ENCODE data around the gene ZBTB5.
A peak's percentile ranks its signal among the peaks of the same experiment; 100 is the strongest.
"Not testable (repeated sequence)": the region's sequence is repeated elsewhere in the genome, so short reads cannot be mapped to it uniquely, and the experiment has no call there.

The ZBTB5 gene, protein sequence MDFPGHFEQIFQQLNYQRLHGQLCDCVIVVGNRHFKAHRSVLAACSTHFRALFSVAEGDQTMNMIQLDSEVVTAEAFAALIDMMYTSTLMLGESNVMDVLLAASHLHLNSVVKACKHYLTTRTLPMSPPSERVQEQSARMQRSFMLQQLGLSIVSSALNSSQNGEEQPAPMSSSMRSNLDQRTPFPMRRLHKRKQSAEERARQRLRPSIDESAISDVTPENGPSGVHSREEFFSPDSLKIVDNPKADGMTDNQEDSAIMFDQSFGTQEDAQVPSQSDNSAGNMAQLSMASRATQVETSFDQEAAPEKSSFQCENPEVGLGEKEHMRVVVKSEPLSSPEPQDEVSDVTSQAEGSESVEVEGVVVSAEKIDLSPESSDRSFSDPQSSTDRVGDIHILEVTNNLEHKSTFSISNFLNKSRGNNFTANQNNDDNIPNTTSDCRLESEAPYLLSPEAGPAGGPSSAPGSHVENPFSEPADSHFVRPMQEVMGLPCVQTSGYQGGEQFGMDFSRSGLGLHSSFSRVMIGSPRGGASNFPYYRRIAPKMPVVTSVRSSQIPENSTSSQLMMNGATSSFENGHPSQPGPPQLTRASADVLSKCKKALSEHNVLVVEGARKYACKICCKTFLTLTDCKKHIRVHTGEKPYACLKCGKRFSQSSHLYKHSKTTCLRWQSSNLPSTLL

DNA sequence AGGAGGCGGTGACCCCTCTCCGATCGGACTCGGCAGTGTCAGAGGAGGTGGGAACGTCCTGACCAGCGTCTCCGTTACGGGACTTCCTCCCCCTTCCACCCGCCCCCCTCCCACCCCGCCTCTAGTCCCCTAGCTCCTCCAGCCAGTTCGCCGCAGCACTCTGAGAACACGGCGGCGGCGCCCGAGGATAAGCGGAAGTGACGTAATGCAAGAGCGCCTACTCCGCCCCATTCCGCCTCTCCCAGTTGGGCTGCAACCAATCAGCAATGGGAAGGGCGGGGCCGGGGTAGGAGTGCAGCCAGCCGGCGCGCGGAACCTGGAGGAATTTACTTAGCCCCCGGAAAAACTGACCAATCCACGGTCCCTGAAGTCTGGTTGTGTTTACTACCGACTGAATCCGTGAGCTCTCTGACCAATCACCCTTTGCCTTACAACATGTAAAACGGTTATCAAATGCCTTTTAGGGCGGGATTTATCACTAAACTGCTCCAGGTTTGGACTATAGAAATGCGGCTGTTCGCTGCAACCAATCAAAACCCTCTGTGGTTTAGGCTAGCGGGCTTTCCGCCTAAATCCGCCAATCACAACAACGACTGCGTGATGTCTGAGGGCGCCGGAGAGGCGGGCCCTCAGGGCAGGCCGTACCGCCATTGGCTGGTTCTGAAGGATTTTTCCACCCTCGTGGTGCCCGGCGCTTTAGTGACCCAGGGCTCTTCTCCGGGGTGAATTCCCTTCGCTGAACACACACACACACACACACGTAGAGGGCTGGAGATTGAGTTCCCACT, at the start of gene ZBTB5:
ZBTB5 (minus strand) TSS at position 202 of the 788 bp plus-strand sequence. CDS start 22,899 bp downstream, outside the sequence.
- H3K4me3 ChIP-seq (ENCODE audit: low read depth, low read length): peak within 1 kb of the TSS; percentile 91

DNA sequence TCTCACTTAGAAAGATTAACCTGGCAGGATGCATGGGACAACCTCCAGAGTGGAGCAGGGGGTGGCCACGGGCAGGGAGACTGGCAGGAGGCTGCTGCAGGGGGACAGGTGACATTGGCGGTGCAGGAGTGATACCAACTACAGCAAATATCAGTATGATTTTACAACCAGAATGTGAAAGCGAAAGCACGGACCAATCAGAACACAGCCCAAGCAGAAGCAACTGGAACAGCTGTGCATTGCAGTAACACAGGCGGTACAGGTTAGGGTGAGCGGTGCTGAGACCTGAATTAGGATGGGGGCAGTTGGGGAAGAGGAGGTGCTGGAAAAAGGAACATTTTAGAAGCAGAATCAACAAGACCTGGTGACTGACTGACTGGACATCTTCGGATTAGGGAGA, 49.7 kb upstream of the ZBTB5 start:
- no peak overlapping the region for H3K4me3 ChIP-seq (ENCODE audit: low read depth, low read length)

DNA sequence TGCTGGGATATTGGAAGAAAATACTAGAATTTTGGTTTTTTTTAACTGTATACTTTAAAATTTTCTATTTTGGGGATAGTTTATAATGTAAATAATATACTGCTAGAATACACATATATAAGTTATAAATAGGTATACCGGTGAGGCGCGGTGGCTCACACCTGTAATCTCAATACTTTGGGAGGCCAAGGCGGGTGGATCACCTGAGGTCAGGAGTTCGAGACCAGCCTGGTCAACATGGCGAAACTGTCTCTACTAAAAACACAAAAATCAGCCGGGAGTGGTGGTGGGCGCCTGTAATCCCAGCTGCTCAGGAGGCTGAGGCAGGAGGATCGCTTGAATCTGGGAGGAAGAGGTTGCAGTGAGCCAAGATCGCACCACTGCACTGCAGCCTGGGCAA, 49.2 kb upstream of the ZBTB5 start:
- not testable (repeated sequence) for H3K4me3 ChIP-seq (ENCODE audit: low read depth, low read length)

DNA sequence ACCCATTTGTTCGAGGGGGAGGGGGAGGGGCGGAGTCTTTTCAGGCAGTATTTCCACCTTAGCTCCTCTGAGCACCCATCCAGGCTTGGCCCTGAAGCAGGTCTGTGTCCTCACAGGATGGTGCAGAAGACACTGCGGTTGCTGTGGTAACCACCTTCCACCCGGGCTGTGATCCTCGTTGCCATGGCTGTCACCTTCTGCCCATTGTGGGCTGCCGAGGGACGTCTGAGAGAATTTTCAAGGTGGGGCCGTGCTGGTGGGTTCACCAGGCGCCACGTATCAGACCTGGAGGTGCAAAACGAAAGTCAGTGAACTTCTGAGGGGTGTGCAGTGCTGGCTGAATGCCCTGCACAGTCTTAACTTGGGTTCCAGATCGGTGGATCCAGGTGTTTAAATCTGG, 47.2 kb upstream of the ZBTB5 start:
- no peak overlapping the region for H3K4me3 ChIP-seq (ENCODE audit: low read depth, low read length)

DNA sequence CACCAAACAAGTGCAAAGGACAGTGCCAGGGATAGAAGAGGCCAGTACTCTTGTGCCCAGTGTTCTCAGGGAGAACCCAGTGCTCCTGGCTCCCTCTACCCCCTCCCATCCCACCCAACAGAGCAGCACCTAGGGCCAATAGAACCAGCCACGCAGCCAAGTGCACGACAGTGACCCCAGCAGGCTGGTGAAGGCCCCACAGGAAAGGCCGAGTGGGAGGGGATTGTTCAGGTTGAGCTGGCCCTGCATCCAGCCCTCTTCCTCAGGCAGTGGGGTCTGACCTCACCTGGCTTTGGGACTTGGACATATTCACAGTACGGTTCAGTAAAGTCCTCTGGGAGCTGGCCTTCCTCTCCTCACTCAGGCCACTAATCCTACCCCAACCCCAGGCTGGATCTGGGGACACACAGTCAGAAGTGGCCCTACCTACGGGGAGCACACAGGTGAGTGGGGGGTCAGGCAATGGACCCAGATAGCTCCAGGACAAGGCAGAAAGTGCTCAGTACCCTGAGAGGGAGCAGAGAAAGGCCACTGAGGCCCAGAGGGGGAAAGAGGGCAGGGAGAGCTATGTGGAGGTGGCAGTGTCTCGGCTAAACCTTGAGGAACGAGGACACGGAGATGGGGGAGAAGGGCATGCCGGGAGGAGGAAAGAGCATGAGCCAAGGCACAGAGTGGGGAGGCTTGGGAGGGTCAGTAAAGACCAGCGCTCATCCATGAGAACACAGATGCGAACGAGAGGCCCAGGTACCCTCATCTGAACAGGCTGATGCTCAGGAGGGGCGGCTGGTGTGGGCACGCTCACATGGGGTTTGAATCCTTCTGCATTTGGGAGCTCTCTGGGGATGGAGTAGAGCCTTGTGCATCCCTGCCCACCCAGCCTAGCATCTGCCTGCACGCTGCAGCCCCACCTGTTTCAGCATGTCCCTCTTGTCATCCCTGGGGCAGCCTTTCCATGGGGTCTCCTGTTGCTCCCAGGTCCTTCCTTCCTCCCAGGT, 46.1 kb upstream of the ZBTB5 start:
- no peak overlapping the region for H3K4me3 ChIP-seq (ENCODE audit: low read depth, low read length)

DNA sequence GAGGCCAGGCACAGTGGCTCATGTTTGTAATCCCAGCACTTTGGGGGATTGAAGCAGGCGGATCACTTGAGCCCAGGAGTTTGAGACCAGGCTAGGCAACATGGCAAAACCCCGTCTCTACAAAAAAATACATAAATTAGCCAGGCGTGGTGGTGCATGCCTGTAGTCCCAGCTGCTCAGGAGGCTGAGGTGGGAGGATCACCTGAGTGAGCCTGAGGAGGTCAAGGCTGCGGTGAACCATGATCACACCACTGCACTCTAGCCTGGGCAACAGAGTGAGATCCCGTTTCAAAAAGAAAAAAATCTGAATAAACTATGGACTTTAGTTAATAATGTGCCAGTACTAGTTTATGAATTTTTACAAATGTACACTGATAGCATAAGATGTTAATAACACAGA, 44.8 kb upstream of the ZBTB5 start:
- not testable (repeated sequence) for H3K4me3 ChIP-seq (ENCODE audit: low read depth, low read length)

DNA sequence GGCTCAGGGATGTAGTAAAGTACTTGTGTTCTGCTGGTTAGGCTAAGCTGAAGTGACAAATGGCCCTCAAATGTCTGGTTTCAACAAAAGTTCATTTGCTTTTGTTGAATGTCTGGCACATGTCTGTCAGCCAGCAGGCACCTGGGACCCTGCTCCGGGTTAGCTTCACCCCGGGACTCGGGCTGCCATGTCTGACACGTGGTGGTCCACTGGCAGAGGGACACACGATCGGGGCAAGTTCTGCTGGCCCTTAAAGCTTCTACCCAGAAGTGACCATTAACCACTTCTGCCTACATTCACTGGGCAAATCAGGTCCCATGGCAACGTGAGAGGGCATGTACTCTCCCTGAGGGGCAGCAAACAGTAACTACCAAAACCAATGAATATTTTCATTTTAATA, 44.3 kb upstream of the ZBTB5 start:
- H3K4me3 ChIP-seq (ENCODE audit: low read depth, low read length): no peak overlapping the region

DNA sequence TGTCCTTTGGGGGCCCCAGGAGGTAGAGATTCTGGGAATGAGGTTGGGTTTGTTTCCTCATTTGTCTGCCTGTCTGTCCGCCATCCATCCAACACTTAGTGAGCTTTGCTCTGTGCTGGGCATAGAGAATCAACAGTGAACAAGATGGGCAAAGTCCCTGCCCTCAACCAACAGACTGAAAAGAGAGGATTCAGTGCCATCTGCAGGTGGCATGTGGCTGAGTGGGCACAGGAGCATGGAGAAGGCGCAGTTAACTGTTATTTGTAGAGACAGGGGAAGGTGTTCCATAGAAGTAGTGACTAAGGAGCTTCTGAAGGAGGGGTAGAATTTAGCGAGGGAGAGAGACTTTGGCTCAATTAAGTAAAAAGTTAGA, 43.6 kb upstream of the ZBTB5 start:
- no peak overlapping the region for H3K4me3 ChIP-seq (ENCODE audit: low read depth, low read length)

DNA sequence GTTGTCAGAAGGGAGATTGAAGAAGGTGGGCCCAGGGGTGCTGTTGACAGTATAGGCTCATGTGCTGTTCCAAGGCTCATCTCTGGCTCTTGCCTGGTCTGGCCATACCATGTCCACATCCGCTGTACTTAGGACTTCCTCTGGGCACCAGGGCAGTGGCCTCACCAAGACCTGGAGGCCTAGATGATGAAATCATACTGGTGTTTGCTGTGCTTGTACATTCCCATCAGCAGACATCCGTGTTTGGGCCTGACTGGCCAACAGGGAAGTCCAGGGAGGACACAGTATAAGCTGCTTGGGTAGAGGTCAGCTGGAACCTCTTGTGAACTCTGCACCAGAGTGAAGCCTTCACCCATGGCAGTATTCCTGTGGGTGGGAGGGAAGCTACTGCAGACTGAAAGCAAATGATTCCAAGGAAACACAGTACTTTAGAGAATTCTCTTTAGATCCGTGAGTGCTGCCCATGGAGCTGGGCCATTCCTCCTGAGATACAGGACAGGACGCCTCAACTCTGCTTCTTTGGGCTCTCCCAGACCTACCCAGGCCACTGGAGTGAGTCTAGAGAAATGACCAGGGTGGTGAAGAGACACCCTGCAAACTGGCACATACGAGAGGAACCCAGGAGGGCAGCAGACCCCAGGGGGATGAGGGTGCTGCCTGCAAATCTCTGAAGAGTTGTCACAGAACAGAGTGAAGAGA, 43.0 kb upstream of the ZBTB5 start:
- H3K4me3 ChIP-seq (ENCODE audit: low read depth, low read length): no peak overlapping the region

DNA sequence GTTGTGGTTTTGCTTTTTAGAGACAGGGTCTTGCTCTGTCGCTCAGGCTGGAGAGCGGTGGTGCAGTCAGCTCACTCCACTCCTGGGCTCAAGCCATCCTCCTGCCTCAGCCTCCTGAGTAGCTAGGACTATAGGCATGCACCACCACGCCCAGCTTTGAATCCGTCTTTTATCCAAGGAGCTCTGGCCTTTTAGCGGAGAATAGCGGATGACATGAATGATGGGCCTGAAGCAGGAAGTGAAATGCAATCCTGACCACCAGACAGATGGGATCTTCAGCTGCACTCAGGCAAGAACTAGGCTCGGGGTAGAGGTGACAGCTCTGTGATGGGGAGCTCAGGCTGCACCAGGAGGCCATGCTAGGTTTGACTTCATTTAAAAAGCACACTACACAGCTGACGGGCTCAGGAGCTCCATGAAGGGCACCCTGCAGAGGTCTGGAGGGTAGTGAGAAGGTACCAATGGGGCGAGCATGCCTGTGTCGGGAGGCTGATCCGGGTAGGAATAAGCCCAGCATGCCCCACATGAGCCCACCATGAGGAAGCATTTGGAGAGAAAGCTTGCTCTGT, 42.4 kb upstream of the ZBTB5 start:
- H3K4me3 ChIP-seq (ENCODE audit: low read depth, low read length): no peak overlapping the region

DNA sequence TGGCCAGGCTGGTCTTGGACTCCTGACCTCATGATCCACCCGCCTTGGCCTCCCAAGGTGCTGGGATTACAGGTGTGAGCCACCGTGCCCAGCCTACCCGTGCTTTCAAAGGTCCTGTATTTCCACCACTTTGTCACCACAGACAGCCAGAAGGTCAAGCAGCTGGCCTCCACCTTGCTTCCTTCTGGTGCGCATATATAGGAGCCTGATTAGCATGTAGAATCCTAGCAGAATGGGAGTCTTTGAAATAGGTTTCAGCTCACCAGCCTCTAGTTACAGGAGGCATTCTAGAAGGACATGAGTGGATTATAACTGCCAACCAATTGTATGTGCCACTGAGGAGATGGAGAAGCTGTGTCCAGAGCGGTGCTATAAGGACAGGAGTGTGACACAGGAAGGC, 39.4 kb upstream of the ZBTB5 start:
- H3K4me3 ChIP-seq (ENCODE audit: low read depth, low read length): no peak overlapping the region

DNA sequence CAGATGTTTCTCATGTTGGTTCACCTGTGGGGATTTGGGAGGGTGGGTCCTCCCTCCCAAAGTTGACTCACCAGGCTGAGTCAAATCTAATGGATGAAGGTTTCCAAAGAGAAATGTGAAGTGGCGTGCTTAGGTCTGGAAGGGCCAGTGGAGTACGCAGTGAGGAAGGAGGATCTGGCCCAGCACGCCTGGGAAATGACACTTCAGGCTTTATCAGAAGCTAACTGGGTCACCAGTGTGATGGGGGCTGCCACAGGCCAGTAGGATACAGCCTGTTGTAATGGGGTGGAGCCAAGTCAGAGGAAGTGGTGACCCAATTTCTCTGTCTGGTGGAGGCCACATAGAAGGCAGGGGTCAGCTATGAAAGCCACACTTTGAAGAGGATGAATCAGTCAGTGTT, 38.5 kb upstream of the ZBTB5 start:
- no peak overlapping the region for H3K4me3 ChIP-seq (ENCODE audit: low read depth, low read length)

DNA sequence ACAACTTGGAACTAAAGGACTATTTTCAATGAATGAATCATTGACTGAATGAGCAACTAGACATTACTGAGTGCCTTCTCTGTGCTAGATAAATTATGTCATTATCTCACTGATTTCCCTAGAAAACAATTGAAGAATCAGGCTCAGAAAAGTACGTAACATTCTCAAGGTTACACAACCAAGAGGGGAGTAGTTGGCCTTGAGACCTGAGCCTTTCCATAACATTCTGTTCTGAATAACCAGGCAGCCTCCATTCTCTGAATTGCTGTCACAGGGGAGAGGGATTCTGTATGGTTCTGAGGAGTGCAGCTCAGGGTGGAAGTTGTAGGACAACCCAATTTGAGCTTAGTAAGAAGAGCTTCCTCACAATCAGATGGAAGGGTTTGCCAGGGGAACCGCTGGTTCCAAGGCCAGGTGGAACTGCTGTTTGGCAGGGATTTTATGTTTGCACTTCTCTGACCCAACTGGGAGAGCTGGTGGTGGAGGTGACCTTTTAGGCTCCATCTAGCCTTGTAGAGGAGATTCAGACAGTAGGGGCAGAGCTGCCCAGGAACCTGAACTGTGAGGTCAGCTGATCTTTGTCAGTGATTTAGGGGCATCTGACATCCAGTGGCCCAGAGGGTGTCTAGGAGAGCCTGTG, 36.8 kb upstream of the ZBTB5 start:
- no peak overlapping the region for H3K4me3 ChIP-seq (ENCODE audit: low read depth, low read length)

DNA sequence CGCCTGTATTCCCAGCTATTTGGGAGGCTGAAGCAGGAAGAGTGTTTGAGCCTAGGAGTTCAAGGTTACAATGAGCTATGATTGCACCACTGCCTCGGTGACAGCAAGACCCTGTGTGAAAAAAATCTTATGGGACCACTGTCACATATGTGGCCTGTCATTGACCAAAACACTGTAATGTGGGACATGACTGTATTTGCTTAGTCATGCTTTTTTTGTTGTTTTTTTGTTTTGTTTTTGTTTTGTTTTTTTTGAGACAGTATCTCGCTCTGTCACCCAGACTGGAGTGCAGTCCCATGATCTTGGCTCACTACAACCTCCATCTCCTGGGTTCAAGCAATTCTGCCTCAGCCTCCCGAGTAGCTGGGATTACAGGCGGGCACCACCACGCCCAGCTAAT, 34.0 kb upstream of the ZBTB5 start:
- H3K4me3 ChIP-seq (ENCODE audit: low read depth, low read length): no peak overlapping the region

DNA sequence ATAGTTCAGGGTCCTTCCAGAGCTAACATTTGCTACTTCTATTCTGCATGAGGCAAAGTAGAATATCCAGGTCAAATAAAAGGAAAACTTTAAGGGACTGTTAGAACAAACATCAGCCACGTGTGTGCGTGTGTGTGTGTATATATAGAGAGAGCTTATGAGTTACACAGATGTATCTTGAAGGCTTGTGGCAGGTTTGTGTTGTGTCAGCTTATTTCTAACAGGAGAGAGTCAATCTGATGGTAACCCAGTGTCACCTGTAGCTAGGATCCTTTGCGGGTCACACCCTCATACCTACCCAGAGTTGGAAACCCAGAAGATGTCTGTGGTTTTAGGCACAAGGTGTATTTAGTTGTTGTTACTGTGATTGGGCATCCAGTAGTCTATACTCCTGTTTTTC, 33.2 kb upstream of the ZBTB5 start:
- H3K4me3 ChIP-seq (ENCODE audit: low read depth, low read length): no peak overlapping the region

DNA sequence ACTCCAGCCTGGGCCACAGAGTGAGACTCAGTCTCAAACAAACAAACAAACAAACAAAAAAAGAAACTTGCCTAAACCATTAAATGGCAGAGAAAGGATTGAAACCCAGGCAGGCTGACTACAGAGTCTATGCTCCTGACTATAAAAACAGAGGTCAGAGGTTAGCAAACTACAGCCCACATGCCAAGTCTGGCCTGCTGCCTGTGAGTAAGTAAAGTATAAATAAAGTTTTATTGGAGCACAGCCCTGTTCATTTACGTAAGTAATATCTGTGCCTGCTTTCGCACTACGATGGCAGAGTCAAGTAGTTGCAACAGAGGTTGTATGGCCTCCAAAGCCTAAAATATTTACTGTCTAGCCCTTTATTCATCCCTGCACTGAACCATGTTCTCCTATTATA, 32.1 kb upstream of the ZBTB5 start:
- H3K4me3 ChIP-seq (ENCODE audit: low read depth, low read length): no peak overlapping the region

DNA sequence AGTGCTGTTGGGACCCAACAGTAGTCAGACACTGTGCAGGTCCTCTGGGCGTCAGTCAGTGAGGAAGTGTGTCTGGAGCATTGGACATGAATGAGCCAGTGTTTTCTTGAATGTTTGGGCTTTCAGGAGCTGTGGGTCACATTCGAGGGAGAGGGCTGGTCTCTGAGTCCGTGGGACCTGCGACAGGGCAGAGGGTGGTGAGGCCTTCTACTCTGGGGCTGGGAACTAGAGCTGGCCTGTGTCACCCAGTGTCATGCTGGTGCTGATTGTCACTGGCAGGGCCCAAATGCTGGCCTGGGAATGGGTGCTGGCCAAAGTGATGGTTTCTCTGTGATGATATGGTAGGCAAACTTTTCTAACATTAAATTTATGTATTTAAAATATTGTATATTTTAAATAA, 30.8 kb upstream of the ZBTB5 start:
- no peak overlapping the region for H3K4me3 ChIP-seq (ENCODE audit: low read depth, low read length)

DNA sequence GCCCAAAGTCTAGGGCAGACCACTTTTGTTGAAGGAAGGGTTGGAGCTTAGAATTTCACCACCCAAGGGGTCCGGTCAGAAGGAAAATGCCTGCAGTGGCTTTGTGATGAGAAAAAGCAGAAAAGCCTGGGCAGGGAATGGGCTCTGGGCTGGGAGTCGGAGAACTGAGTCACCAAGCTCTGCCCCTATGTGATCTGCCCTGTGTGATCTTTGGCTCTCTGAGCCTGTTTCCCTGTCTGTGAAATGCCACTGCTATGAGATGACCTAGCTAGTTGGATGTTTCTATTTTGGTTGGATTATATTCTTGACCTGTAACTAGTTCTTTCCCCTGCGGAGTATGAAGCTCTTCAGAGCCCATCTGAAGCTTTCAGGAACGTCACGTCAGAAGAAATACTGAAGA, 30.3 kb upstream of the ZBTB5 start:
- H3K4me3 ChIP-seq (ENCODE audit: low read depth, low read length): no peak overlapping the region

DNA sequence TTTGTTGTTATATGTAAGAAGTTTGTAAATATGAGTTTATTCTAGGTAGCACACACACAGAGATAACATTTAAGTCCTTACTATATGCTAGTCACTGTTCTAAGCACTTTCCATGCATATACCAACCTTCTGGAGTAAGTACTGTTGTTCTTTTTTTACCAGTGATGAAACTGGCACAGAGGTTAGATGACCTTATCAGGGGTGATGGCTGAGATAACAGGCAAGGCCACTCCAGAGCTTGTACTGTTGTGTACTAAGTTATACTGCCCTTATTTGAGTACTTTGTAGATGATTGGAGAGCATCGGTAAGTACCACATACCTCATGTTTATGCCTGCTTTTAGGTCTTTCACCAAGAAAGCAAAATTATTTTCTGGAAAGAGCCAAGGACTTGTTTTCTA, 26.7 kb upstream of the ZBTB5 start:
- no peak overlapping the region for H3K4me3 ChIP-seq (ENCODE audit: low read depth, low read length)
